ENCODE measurements around the gene ENPP5.

Gene ENPP5

GRCh38 chr6:46118157-46118556, 52.6 kb downstream of the ENPP5 start:
- H3K4me3 ChIP-seq (ENCODE audit: insufficient read depth, low read depth, low read length, poor library complexity, severe bottlenecking) = no peak overlapping the region

GRCh38 chr6:46116289-46116688, 54.5 kb downstream of the ENPP5 start:
- Histone ChIP-seq H3K9me3 (ENCODE audit: control insufficient read depth, low read length) (no peaks in the 10 kb centered on the region), H3K36me3 (ENCODE audit: control insufficient read depth, insufficient read depth, low read length) (no peaks in the 10 kb centered on the region)
- DNase-seq = no peak

More at GRCh38 chr6:46118157-46118556, 52.6 kb downstream of the ENPP5 start:
- Histone ChIP-seq H3K9me3 (ENCODE audit: control insufficient read depth, low read length) (no peaks in the 10 kb centered on the region), H3K27ac (ENCODE audit: insufficient read depth, low read length, poor library complexity, severe bottlenecking) (no peak overlapping the region), H3K36me3 (ENCODE audit: control insufficient read depth, insufficient read depth, low read length) (no peaks in the 10 kb centered on the region), H3K27me3 (replicated peaks; ENCODE audit: control insufficient read depth, insufficient read depth, low read length, poor library complexity, severe bottlenecking) (no peaks in the 10 kb centered on the region), H3K4me1 (ENCODE audit: control insufficient read depth, insufficient read depth, low read length, poor library complexity, severe bottlenecking) (no peaks in the 10 kb centered on the region)
- DNase-seq = no peak

GRCh38 chr6:46115634-46116033, 55.1 kb downstream of the ENPP5 start:
- no peaks in the 10 kb centered on the region for H3K27me3 ChIP-seq (replicated peaks; ENCODE audit: control insufficient read depth, insufficient read depth, low read length, poor library complexity, severe bottlenecking)
- DNase-seq = no peak
- H3K9me3 ChIP-seq (ENCODE audit: control insufficient read depth, low read length) = no peaks in the 10 kb centered on the region
- H3K4me1 ChIP-seq (ENCODE audit: control insufficient read depth, insufficient read depth, low read length, poor library complexity, severe bottlenecking) = no peaks in the 10 kb centered on the region
- no peak overlapping the region for H3K27ac ChIP-seq (ENCODE audit: insufficient read depth, low read length, poor library complexity, severe bottlenecking)
- H3K4me3 ChIP-seq (ENCODE audit: insufficient read depth, low read depth, low read length, poor library complexity, severe bottlenecking) = no peak overlapping the region
- no peaks in the 10 kb centered on the region for H3K36me3 ChIP-seq (ENCODE audit: control insufficient read depth, insufficient read depth, low read length)

More at GRCh38 chr6:46116289-46116688, 54.5 kb downstream of the ENPP5 start:
- no peaks in the 10 kb centered on the region for H3K4me1 ChIP-seq (ENCODE audit: control insufficient read depth, insufficient read depth, low read length, poor library complexity, severe bottlenecking)
- no peak overlapping the region for H3K27ac ChIP-seq (ENCODE audit: insufficient read depth, low read length, poor library complexity, severe bottlenecking)
- H3K27me3 ChIP-seq (replicated peaks; ENCODE audit: control insufficient read depth, insufficient read depth, low read length, poor library complexity, severe bottlenecking) = no peaks in the 10 kb centered on the region
- H3K4me3 ChIP-seq (ENCODE audit: insufficient read depth, low read depth, low read length, poor library complexity, severe bottlenecking) = no peak overlapping the region

- no peaks in the 10 kb centered on the region for H3K4me1 ChIP-seq (ENCODE audit: control insufficient read depth, insufficient read depth, low read length, poor library complexity, severe bottlenecking)
- DNase-seq = no peak
- no peaks in the 10 kb centered on the region for H3K9me3 ChIP-seq (ENCODE audit: control insufficient read depth, low read length)
- H3K4me3 ChIP-seq (ENCODE audit: insufficient read depth, low read depth, low read length, poor library complexity, severe bottlenecking) = no peak overlapping the region
- no peak overlapping the region for H3K27ac ChIP-seq (ENCODE audit: insufficient read depth, low read length, poor library complexity, severe bottlenecking)
- H3K36me3 ChIP-seq (ENCODE audit: control insufficient read depth, insufficient read depth, low read length) = no peaks in the 10 kb centered on the region
- H3K27me3 ChIP-seq (replicated peaks; ENCODE audit: control insufficient read depth, insufficient read depth, low read length, poor library complexity, severe bottlenecking) = no peaks in the 10 kb centered on the region
These were observed 57.4 kb downstream of the ENPP5 start for GRCh38 chr6:46113370-46113769.
